NCI-H82 (cell line): Measurements from ENCODE around the gene SMOC2.
"Not testable (repeated sequence)": the region's sequence is repeated elsewhere in the genome, so short reads cannot be mapped to it uniquely, and the experiment has no call there.

Experiments
- DNase-seq: peaks from one replicate; lab custom pipeline; 2025; lab: John Stamatoyannopoulos, UW

SMOC2 gene

GRCh38 chr6:168518867-168519266, 77.9 kb downstream of the SMOC2 start:
- no peak for DNase-seq

- no peak for DNase-seq
These were observed 79.2 kb downstream of the SMOC2 start for GRCh38 chr6:168520233-168520632.

- DNase-seq: no peak
These were observed 83.6 kb downstream of the SMOC2 start for GRCh38 chr6:168524571-168525001.

GRCh38 chr6:168525114-168525513, 84.1 kb downstream of the SMOC2 start:
- no peak for DNase-seq

GRCh38 chr6:168525926-168526630, 85.1 kb downstream of the SMOC2 start:
- DNase-seq: no peak

- no peak for DNase-seq
These were observed 85.9 kb downstream of the SMOC2 start for GRCh38 chr6:168526841-168527281.

- DNase-seq: no peak
These were observed 86.6 kb downstream of the SMOC2 start for GRCh38 chr6:168527451-168528210.

GRCh38 chr6:168528474-168529095, 87.6 kb downstream of the SMOC2 start:
- no peak for DNase-seq

GRCh38 chr6:168529214-168529613, 88.2 kb downstream of the SMOC2 start:
- no peak for DNase-seq

GRCh38 chr6:168530653-168531071, 89.7 kb downstream of the SMOC2 start:
- no peak for DNase-seq

- DNase-seq: no peak
These were observed 91.1 kb downstream of the SMOC2 start for GRCh38 chr6:168532070-168532469.

GRCh38 chr6:168533414-168533813, 92.4 kb downstream of the SMOC2 start:
- no peak for DNase-seq

- DNase-seq: no peak
These were observed 93.3 kb downstream of the SMOC2 start for GRCh38 chr6:168534265-168534664.

GRCh38 chr6:168535711-168536110, 94.7 kb downstream of the SMOC2 start:
- DNase-seq: no peak

- no peak for DNase-seq
These were observed 95.2 kb downstream of the SMOC2 start for GRCh38 chr6:168536196-168536595.

GRCh38 chr6:168536665-168537539, 95.9 kb downstream of the SMOC2 start:
- DNase-seq: no peak

- DNase-seq: no peak
These were observed 96.5 kb downstream of the SMOC2 start for GRCh38 chr6:168537540-168537884.

GRCh38 chr6:168538188-168538891, 97.4 kb downstream of the SMOC2 start:
- not testable (repeated sequence) for DNase-seq

GRCh38 chr6:168538892-168539811, 98.2 kb downstream of the SMOC2 start:
- no peak for DNase-seq

GRCh38 chr6:168540713-168541291, 99.8 kb downstream of the SMOC2 start:
- DNase-seq: no peak
